ENCODE results near the gene RFX7.

RFX7 gene

GRCh38 chr15:56077081-56077480 lies 166.6 kb downstream of the RFX7 start:
- Histone ChIP-seq H3K4me3 (ENCODE audit: insufficient read depth in 1 of 2, low read depth in 1 of 2, low read length in 2 of 2) (no peak overlapping the region), H3K27me3 (ENCODE audit: control insufficient read depth in 1 of 2, insufficient read depth in 1 of 2, low read length in 2 of 2) (no peaks in the 10 kb centered on the region), H3K4me1 (ENCODE audit: control insufficient read depth, insufficient read depth, low read depth, low read length) (no peaks in the 10 kb centered on the region), H3K23ac (ENCODE audit: low read length in 2 of 2) (no peak overlapping the region), H3K4me2 (ENCODE audit: low read length, poor library complexity, severe bottlenecking) (no peak overlapping the region), H2BK120ac (ENCODE audit: low read depth, low read length) (no peak overlapping the region), H2AFZ (ENCODE audit: low read depth, low read length) (no peak overlapping the region), H3K18ac (ENCODE audit: low read depth in 1 of 2, low read length in 2 of 2) (no peak overlapping the region), H3K9ac (ENCODE audit: low read length) (no peak overlapping the region), H2BK5ac (ENCODE audit: low read depth, low read length, poor library complexity, severe bottlenecking) (no peak overlapping the region), H3K27ac (ENCODE audit: low read length, poor library complexity, severe bottlenecking) (no peak overlapping the region), H2AK5ac (ENCODE audit: low read length, severe bottlenecking) (no peak overlapping the region), H3K79me1 (replicated peaks; ENCODE audit: low read length, poor library complexity, severe bottlenecking) (no peaks in the 10 kb centered on the region), H3K4ac (ENCODE audit: low read depth in 1 of 2, low read length in 2 of 2) (no peak overlapping the region), H3K9me3 (ENCODE audit: control insufficient read depth, low read length) (no peaks in the 10 kb centered on the region), H2BK12ac (ENCODE audit: low read length in 2 of 2) (no peak overlapping the region), H4K91ac (ENCODE audit: low read length) (no peak overlapping the region), H4K8ac (ENCODE audit: low read length) (no peak overlapping the region), H3K14ac (ENCODE audit: low read length in 2 of 2) (no peak overlapping the region), H2BK15ac (ENCODE audit: low read depth, poor library complexity, severe bottlenecking) (no peak overlapping the region), H3K36me3 (ENCODE audit: control insufficient read depth in 1 of 2, insufficient read depth in 2 of 2, low read depth in 1 of 2, low read length in 2 of 2) (no peaks in the 10 kb centered on the region)
- WGBS, result 88% methylated on average over 5 of the region's 5 CpGs
- no peak for DNase-seq

- Histone ChIP-seq H2BK12ac (ENCODE audit: low read length in 2 of 2) (no peak overlapping the region), H4K8ac (ENCODE audit: low read length) (no peak overlapping the region), H3K14ac (ENCODE audit: low read length in 2 of 2) (no peak overlapping the region), H3K79me1 (replicated peaks; ENCODE audit: low read length, poor library complexity, severe bottlenecking) (no peaks in the 10 kb centered on the region), H2AFZ (ENCODE audit: low read depth, low read length) (no peak overlapping the region), H3K23ac (ENCODE audit: low read length in 2 of 2) (no peak overlapping the region), H3K4me3 (ENCODE audit: insufficient read depth in 1 of 2, low read depth in 1 of 2, low read length in 2 of 2) (no peak overlapping the region), H3K27me3 (ENCODE audit: control insufficient read depth in 1 of 2, insufficient read depth in 1 of 2, low read length in 2 of 2) (no peaks in the 10 kb centered on the region), H4K91ac (ENCODE audit: low read length) (no peak overlapping the region), H3K4ac (ENCODE audit: low read depth in 1 of 2, low read length in 2 of 2) (no peak overlapping the region), H2AK5ac (ENCODE audit: low read length, severe bottlenecking) (no peak overlapping the region), H2BK15ac (ENCODE audit: low read depth, poor library complexity, severe bottlenecking) (no peak overlapping the region), H3K9me3 (ENCODE audit: control insufficient read depth, low read length) (no peaks in the 10 kb centered on the region), H3K4me2 (ENCODE audit: low read length, poor library complexity, severe bottlenecking) (no peak overlapping the region), H3K18ac (ENCODE audit: low read depth in 1 of 2, low read length in 2 of 2) (no peak overlapping the region), H3K36me3 (ENCODE audit: control insufficient read depth in 1 of 2, insufficient read depth in 2 of 2, low read depth in 1 of 2, low read length in 2 of 2) (no peaks in the 10 kb centered on the region), H3K4me1 (ENCODE audit: control insufficient read depth, insufficient read depth, low read depth, low read length) (no peaks in the 10 kb centered on the region), H3K27ac (ENCODE audit: low read length, poor library complexity, severe bottlenecking) (no peak overlapping the region), H2BK5ac (ENCODE audit: low read depth, low read length, poor library complexity, severe bottlenecking) (no peak overlapping the region), H3K9ac (ENCODE audit: low read length) (no peak overlapping the region), H2BK120ac (ENCODE audit: low read depth, low read length) (no peak overlapping the region)
- WGBS, result no CpG with 5 or more reads among the region's 2 CpGs
- no peak for DNase-seq
Measured at GRCh38 chr15:56076640-56077039, 167.0 kb downstream of the RFX7 start.

- H3K18ac ChIP-seq (ENCODE audit: low read depth in 1 of 2, low read length in 2 of 2), result no peak overlapping the region
- H3K14ac ChIP-seq (ENCODE audit: low read length in 2 of 2), result no peak overlapping the region
- DNase-seq, result no peak
- no peaks in the 10 kb centered on the region for H3K4me1 ChIP-seq (ENCODE audit: control insufficient read depth, insufficient read depth, low read depth, low read length)
- no peak overlapping the region for H4K91ac ChIP-seq (ENCODE audit: low read length)
- no peak overlapping the region for H2AFZ ChIP-seq (ENCODE audit: low read depth, low read length)
- no peak overlapping the region for H3K4me3 ChIP-seq (ENCODE audit: insufficient read depth in 1 of 2, low read depth in 1 of 2, low read length in 2 of 2)
- H3K79me1 ChIP-seq (replicated peaks; ENCODE audit: low read length, poor library complexity, severe bottlenecking), result no peaks in the 10 kb centered on the region
- no peak overlapping the region for H3K4me2 ChIP-seq (ENCODE audit: low read length, poor library complexity, severe bottlenecking)
- H4K8ac ChIP-seq (ENCODE audit: low read length), result no peak overlapping the region
- no peak overlapping the region for H2BK5ac ChIP-seq (ENCODE audit: low read depth, low read length, poor library complexity, severe bottlenecking)
- H2AK5ac ChIP-seq (ENCODE audit: low read length, severe bottlenecking), result no peak overlapping the region
- no peak overlapping the region for H3K4ac ChIP-seq (ENCODE audit: low read depth in 1 of 2, low read length in 2 of 2)
- no peak overlapping the region for H2BK15ac ChIP-seq (ENCODE audit: low read depth, poor library complexity, severe bottlenecking)
- H2BK12ac ChIP-seq (ENCODE audit: low read length in 2 of 2), result no peak overlapping the region
- no peaks in the 10 kb centered on the region for H3K9me3 ChIP-seq (ENCODE audit: control insufficient read depth, low read length)
- no peak overlapping the region for H3K23ac ChIP-seq (ENCODE audit: low read length in 2 of 2)
- no peak overlapping the region for H3K9ac ChIP-seq (ENCODE audit: low read length)
- 92% methylated on average over 3 of the region's 5 CpGs for WGBS
- H3K36me3 ChIP-seq (ENCODE audit: control insufficient read depth in 1 of 2, insufficient read depth in 2 of 2, low read depth in 1 of 2, low read length in 2 of 2), result no peaks in the 10 kb centered on the region
- H3K27ac ChIP-seq (ENCODE audit: low read length, poor library complexity, severe bottlenecking), result no peak overlapping the region
- H2BK120ac ChIP-seq (ENCODE audit: low read depth, low read length), result no peak overlapping the region
- no peaks in the 10 kb centered on the region for H3K27me3 ChIP-seq (ENCODE audit: control insufficient read depth in 1 of 2, insufficient read depth in 1 of 2, low read length in 2 of 2)
Measured at GRCh38 chr15:56074481-56075265, 169.0 kb downstream of the RFX7 start.

DNA sequence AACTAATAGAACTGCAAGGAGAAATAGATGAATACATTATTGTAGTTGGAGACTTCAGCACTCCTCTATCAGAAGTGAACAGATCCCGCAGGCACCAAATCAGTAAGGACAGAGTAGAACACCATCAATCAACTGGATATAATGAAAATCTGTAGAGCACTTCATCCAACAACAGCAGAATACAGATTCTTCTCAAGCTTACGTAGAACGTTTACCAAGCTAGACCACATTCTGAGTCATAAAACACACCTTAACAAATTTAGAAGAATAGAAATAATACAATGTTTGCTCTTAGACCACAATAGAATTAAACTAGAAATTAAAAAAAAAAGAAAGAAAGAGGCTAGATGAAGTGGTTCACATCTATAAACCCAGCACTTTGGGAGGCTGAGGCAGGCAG lies 179.5 kb downstream of the RFX7 start:
- Histone ChIP-seq H2BK15ac (ENCODE audit: low read depth, poor library complexity, severe bottlenecking) (no peak overlapping the region), H3K4ac (ENCODE audit: low read depth in 1 of 2, low read length in 2 of 2) (no peak overlapping the region), H2BK120ac (ENCODE audit: low read depth, low read length) (no peak overlapping the region)

More for the DNA sequence above, 179.5 kb downstream of the RFX7 start:
- 100% methylated on average over 1 of the region's 3 CpGs for WGBS
- H3K9me3 ChIP-seq (ENCODE audit: control insufficient read depth, low read length), result no peaks in the 10 kb centered on the region
- no peaks in the 10 kb centered on the region for H3K27me3 ChIP-seq (ENCODE audit: control insufficient read depth in 1 of 2, insufficient read depth in 1 of 2, low read length in 2 of 2)
- no peak overlapping the region for H3K9ac ChIP-seq (ENCODE audit: low read length)
- no peak overlapping the region for H3K23ac ChIP-seq (ENCODE audit: low read length in 2 of 2)
- no peak overlapping the region for H4K91ac ChIP-seq (ENCODE audit: low read length)
- no peak overlapping the region for H2BK5ac ChIP-seq (ENCODE audit: low read depth, low read length, poor library complexity, severe bottlenecking)
- no peak overlapping the region for H3K14ac ChIP-seq (ENCODE audit: low read length in 2 of 2)
- H3K79me1 ChIP-seq (replicated peaks; ENCODE audit: low read length, poor library complexity, severe bottlenecking), result no peaks in the 10 kb centered on the region
- no peaks in the 10 kb centered on the region for H3K4me1 ChIP-seq (ENCODE audit: control insufficient read depth, insufficient read depth, low read depth, low read length)
- H3K18ac ChIP-seq (ENCODE audit: low read depth in 1 of 2, low read length in 2 of 2), result no peak overlapping the region
- H3K27ac ChIP-seq (ENCODE audit: low read length, poor library complexity, severe bottlenecking), result no peak overlapping the region
- no peak overlapping the region for H4K8ac ChIP-seq (ENCODE audit: low read length)
- no peak overlapping the region for H2BK12ac ChIP-seq (ENCODE audit: low read length in 2 of 2)
- H3K4me3 ChIP-seq (ENCODE audit: insufficient read depth in 1 of 2, low read depth in 1 of 2, low read length in 2 of 2), result no peak overlapping the region
- no peak overlapping the region for H2AFZ ChIP-seq (ENCODE audit: low read depth, low read length)
- H3K4me2 ChIP-seq (ENCODE audit: low read length, poor library complexity, severe bottlenecking), result no peak overlapping the region
- no peak for DNase-seq
- H2AK5ac ChIP-seq (ENCODE audit: low read length, severe bottlenecking), result no peak overlapping the region
- no peaks in the 10 kb centered on the region for H3K36me3 ChIP-seq (ENCODE audit: control insufficient read depth in 1 of 2, insufficient read depth in 2 of 2, low read depth in 1 of 2, low read length in 2 of 2)

Data from mesenchymal stem cell (in vitro differentiated cells and primary cell).